ENCODE results near the gene TCF3. TPM values are rescaled to one million over a fixed set of nuclear protein-coding genes. Genes with fewer than 3 reads are reported as not detected.

Gene TCF3
- total and polyA plus RNA-seq, 4 donors, result 36.9 to 58.1 (median 45.2) TPM

- no peak overlapping the region for H3K27ac ChIP-seq (ENCODE audit: low read depth in 1 of 2, low read length in 1 of 2)
- DNase-seq (no peak), ATAC-seq (ENCODE audit: insufficient read depth, low FRiP score) (no peak)
- H3K27me3 ChIP-seq (ENCODE audit: control insufficient read depth in 3 of 3, insufficient read depth in 3 of 3, low read length in 2 of 3), result no peaks in the 10 kb centered on the region
- 95 to 96% methylated on average over 34 of the region's 34 CpGs for WGBS, 2 donors
- no peaks in the 10 kb centered on the region for H3K9me3 ChIP-seq (ENCODE audit: control insufficient read depth in 4 of 4, insufficient read depth in 3 of 4, low read length in 3 of 4)
- no peak overlapping the region for H3K4me3 ChIP-seq
- H3K9ac ChIP-seq (ENCODE audit: insufficient read depth in 1 of 2, low read length in 2 of 2), result no peak overlapping the region
- peaks cover 0 to 36% (median 21%) of the 10 kb centered on the region in 4 donors for H3K36me3 ChIP-seq (ENCODE audit: control insufficient read depth in 4 of 4, insufficient read depth in 4 of 4, low read length in 4 of 4)
- TF ChIP-seq, protein P1, sequence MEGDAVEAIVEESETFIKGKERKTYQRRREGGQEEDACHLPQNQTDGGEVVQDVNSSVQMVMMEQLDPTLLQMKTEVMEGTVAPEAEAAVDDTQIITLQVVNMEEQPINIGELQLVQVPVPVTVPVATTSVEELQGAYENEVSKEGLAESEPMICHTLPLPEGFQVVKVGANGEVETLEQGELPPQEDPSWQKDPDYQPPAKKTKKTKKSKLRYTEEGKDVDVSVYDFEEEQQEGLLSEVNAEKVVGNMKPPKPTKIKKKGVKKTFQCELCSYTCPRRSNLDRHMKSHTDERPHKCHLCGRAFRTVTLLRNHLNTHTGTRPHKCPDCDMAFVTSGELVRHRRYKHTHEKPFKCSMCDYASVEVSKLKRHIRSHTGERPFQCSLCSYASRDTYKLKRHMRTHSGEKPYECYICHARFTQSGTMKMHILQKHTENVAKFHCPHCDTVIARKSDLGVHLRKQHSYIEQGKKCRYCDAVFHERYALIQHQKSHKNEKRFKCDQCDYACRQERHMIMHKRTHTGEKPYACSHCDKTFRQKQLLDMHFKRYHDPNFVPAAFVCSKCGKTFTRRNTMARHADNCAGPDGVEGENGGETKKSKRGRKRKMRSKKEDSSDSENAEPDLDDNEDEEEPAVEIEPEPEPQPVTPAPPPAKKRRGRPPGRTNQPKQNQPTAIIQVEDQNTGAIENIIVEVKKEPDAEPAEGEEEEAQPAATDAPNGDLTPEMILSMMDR (IDR thresholded peaks at IDR 0.05; ENCODE audit: control extremely low read depth, extremely low read depth), result no peak
- no peaks in the 10 kb centered on the region for H3K4me1 ChIP-seq (ENCODE audit: control insufficient read depth in 5 of 5, insufficient read depth in 5 of 5, low read length in 5 of 5)
These were observed 15.8 kb downstream of the TCF3 start for GRCh38 chr19:1636325-1637236.

- Histone ChIP-seq H3K4me3 (no peak overlapping the region), H3K9ac (ENCODE audit: insufficient read depth in 1 of 2, low read length in 2 of 2) (no peak overlapping the region), H3K4me1 (ENCODE audit: control insufficient read depth in 5 of 5, insufficient read depth in 5 of 5, low read length in 5 of 5) (no peaks in the 10 kb centered on the region), H3K9me3 (ENCODE audit: control insufficient read depth in 4 of 4, insufficient read depth in 3 of 4, low read length in 3 of 4) (no peaks in the 10 kb centered on the region), H3K27me3 (ENCODE audit: control insufficient read depth in 3 of 3, insufficient read depth in 3 of 3, low read length in 2 of 3) (no peaks in the 10 kb centered on the region), H3K27ac (ENCODE audit: low read depth in 1 of 2, low read length in 1 of 2) (no peak overlapping the region), H3K36me3 (ENCODE audit: control insufficient read depth in 4 of 4, insufficient read depth in 4 of 4, low read length in 4 of 4) (peaks cover 0 to 49% (median 21%) of the 10 kb centered on the region in 4 donors)
- WGBS, 2 donors, result 97 to 98% methylated on average over 5 of the region's 5 CpGs
- DNase-seq (no peak), ATAC-seq (ENCODE audit: insufficient read depth, low FRiP score) (no peak)
- TF ChIP-seq, protein P1 (IDR thresholded peaks at IDR 0.05; ENCODE audit: control extremely low read depth, extremely low read depth), result no peak
These were observed 17.5 kb downstream of the TCF3 start for GRCh38 chr19:1634938-1635243.

- DNase-seq, result no peak
- no peaks in the 10 kb centered on the region for H3K27me3 ChIP-seq (ENCODE audit: control insufficient read depth in 3 of 3, insufficient read depth in 3 of 3, low read length in 2 of 3)
- no peaks in the 10 kb centered on the region for H3K9me3 ChIP-seq (ENCODE audit: control insufficient read depth in 4 of 4, insufficient read depth in 3 of 4, low read length in 3 of 4)
- TF ChIP-seq, protein P1 (IDR thresholded peaks at IDR 0.05; ENCODE audit: control extremely low read depth, extremely low read depth), result no peak
- ATAC-seq (ENCODE audit: insufficient read depth, low FRiP score), result no peak
- 93 to 97% methylated on average over 19 of the region's 19 CpGs for WGBS, 2 donors
- peaks cover 0 to 50% (median 21%) of the 10 kb centered on the region in 4 donors for H3K36me3 ChIP-seq (ENCODE audit: control insufficient read depth in 4 of 4, insufficient read depth in 4 of 4, low read length in 4 of 4)
- no peak overlapping the region for H3K27ac ChIP-seq (ENCODE audit: low read depth in 1 of 2, low read length in 1 of 2)
- no peak overlapping the region for H3K9ac ChIP-seq (ENCODE audit: insufficient read depth in 1 of 2, low read length in 2 of 2)
- H3K4me3 ChIP-seq, result no peak overlapping the region
- no peaks in the 10 kb centered on the region for H3K4me1 ChIP-seq (ENCODE audit: control insufficient read depth in 5 of 5, insufficient read depth in 5 of 5, low read length in 5 of 5)
These were observed 18.0 kb downstream of the TCF3 start for GRCh38 chr19:1634242-1634937.
